ENCODE results near the gene SLC25A22.
A peak's percentile ranks its signal among the peaks of the same experiment; 100 is the strongest.

The SLC25A22 gene

GRCh38 chr11:827146-827896 is 29.2 kb upstream of the SLC25A22 start:
- H3K9me3 ChIP-seq (ENCODE audit: insufficient read depth, low read length): no peaks in the 10 kb centered on the region
- peak overlapping the region; percentile 15 for H2AFZ ChIP-seq (ENCODE audit: low read depth, low read length, severe bottlenecking)
- H3K9ac ChIP-seq (ENCODE audit: low read length): peak overlapping the region; percentile 26
- TF ChIP-seq EZH2phosphoT487 (conservative IDR thresholded peaks at IDR 0.05; ENCODE audit: low read length): 0 out of 2 replicates have a peak, but pooled peaks have one; percentile 1
- TF ChIP-seq CTCF (IDR thresholded peaks at IDR 0.05; ENCODE audit: insufficient read depth, low read length, poor library complexity, severe bottlenecking): no peak
- no peaks in the 10 kb centered on the region for H3K79me2 ChIP-seq (ENCODE audit: insufficient read depth, low read length)
- peak overlapping the region; percentile 47 for H3K4me2 ChIP-seq (ENCODE audit: low read depth, low read length, poor library complexity, severe bottlenecking)
- H3K9me2 ChIP-seq (replicated peaks; ENCODE audit: insufficient read depth, low read length): no peaks in the 10 kb centered on the region
- no peaks in the 10 kb centered on the region for H4K20me1 ChIP-seq (ENCODE audit: low read depth, low read length)
- no peaks in the 10 kb centered on the region for H3K36me3 ChIP-seq (ENCODE audit: low read length)
- no peaks in the 10 kb centered on the region for H3F3A ChIP-seq (ENCODE audit: insufficient read depth)
- H3K27me3 ChIP-seq (ENCODE audit: low read length): no peaks in the 10 kb centered on the region
- no peak overlapping the region for H3K27ac ChIP-seq (ENCODE audit: low read depth, low read length)
- peak overlapping the region; percentile 36 for H3K4me3 ChIP-seq (ENCODE audit: insufficient read depth, low read length, poor library complexity, severe bottlenecking)

GRCh38 chr11:826836-827145 is 28.7 kb upstream of the SLC25A22 start:
- Histone ChIP-seq H3K27me3 (ENCODE audit: low read length) (no peaks in the 10 kb centered on the region), H3K4me2 (ENCODE audit: low read depth, low read length, poor library complexity, severe bottlenecking) (peak overlapping the region; percentile 47), H3K9me3 (ENCODE audit: insufficient read depth, low read length) (no peaks in the 10 kb centered on the region), H3K9ac (ENCODE audit: low read length) (peak overlapping the region; percentile 26), H2AFZ (ENCODE audit: low read depth, low read length, severe bottlenecking) (peak overlapping the region; percentile 15), H3K27ac (ENCODE audit: low read depth, low read length) (no peak overlapping the region), H3K9me2 (replicated peaks; ENCODE audit: insufficient read depth, low read length) (no peaks in the 10 kb centered on the region), H4K20me1 (ENCODE audit: low read depth, low read length) (no peaks in the 10 kb centered on the region), H3F3A (ENCODE audit: insufficient read depth) (no peaks in the 10 kb centered on the region), H3K36me3 (ENCODE audit: low read length) (no peaks in the 10 kb centered on the region), H3K4me3 (ENCODE audit: insufficient read depth, low read length, poor library complexity, severe bottlenecking) (peak overlapping the region; percentile 36), H3K79me2 (ENCODE audit: insufficient read depth, low read length) (no peaks in the 10 kb centered on the region)
- no peak for TF ChIP-seq CTCF (IDR thresholded peaks at IDR 0.05; ENCODE audit: insufficient read depth, low read length, poor library complexity, severe bottlenecking)
- TF ChIP-seq EZH2phosphoT487 (conservative IDR thresholded peaks at IDR 0.05; ENCODE audit: low read length): peak; percentile 94; the same call in 1 of the 2 replicates

GRCh38 chr11:826227-826621 is 28.1 kb upstream of the SLC25A22 start:
- no peaks in the 10 kb centered on the region for H3F3A ChIP-seq (ENCODE audit: insufficient read depth)
- H3K4me3 ChIP-seq (ENCODE audit: insufficient read depth, low read length, poor library complexity, severe bottlenecking): no peak overlapping the region
- no peaks in the 10 kb centered on the region for H3K27me3 ChIP-seq (ENCODE audit: low read length)
- H3K79me2 ChIP-seq (ENCODE audit: insufficient read depth, low read length): no peaks in the 10 kb centered on the region
- no peaks in the 10 kb centered on the region for H3K9me2 ChIP-seq (replicated peaks; ENCODE audit: insufficient read depth, low read length)
- H3K27ac ChIP-seq (ENCODE audit: low read depth, low read length): no peak overlapping the region
- no peaks in the 10 kb centered on the region for H3K9me3 ChIP-seq (ENCODE audit: insufficient read depth, low read length)
- H2AFZ ChIP-seq (ENCODE audit: low read depth, low read length, severe bottlenecking): no peak overlapping the region
- H4K20me1 ChIP-seq (ENCODE audit: low read depth, low read length): no peaks in the 10 kb centered on the region
- H3K9ac ChIP-seq (ENCODE audit: low read length): no peak overlapping the region
- peak overlapping the region; percentile 47 for H3K4me2 ChIP-seq (ENCODE audit: low read depth, low read length, poor library complexity, severe bottlenecking)
- no peak for TF ChIP-seq CTCF (IDR thresholded peaks at IDR 0.05; ENCODE audit: insufficient read depth, low read length, poor library complexity, severe bottlenecking)
- TF ChIP-seq EZH2phosphoT487 (conservative IDR thresholded peaks at IDR 0.05; ENCODE audit: low read length): no peak
- H3K36me3 ChIP-seq (ENCODE audit: low read length): no peaks in the 10 kb centered on the region
